B cell (primary cell): Measurements from ENCODE around the gene PI4KB. TPM values are rescaled to one million over a fixed set of nuclear protein-coding genes. Genes with fewer than 3 reads are reported as not detected.

Experiments used
- ATAC-seq: fragments of 200-7000 bp; cut with Tn5 transposase; one replicate; pipeline ENCODE4 v1.10.0; 2021; ENCODE audit warnings: low read depth, mild to moderate bottlenecking, moderate number of reproducible peaks, moderate library complexity
- CTCF ChIA-PET: fragments of 350-600 bp; sonication (Branson Sonifier 250); formaldehyde crosslinking; loops from one replicate; lab custom pipeline; 2021; ENCODE audit warnings: antibody characterized with exemption, inconsistent platforms; lab: Charles Lee
- POLR2A ChIA-PET: fragments of 350-600 bp; sonication (Branson Sonifier 250); formaldehyde crosslinking; loops from one replicate; lab custom pipeline; 2021; ENCODE audit warnings: antibody characterized with exemption; lab: Charles Lee
- DNase-seq: peaks from one replicate; pipeline ENCODE4 v3.0.0; 2013
- H2AFZ ChIP-seq: 2 replicates; pipeline ENCODE4 v1.6.1; 2012; ENCODE audit warnings: mild to moderate bottlenecking, low read depth, low read length; ENCODE audit not compliant: insufficient read depth, poor library complexity, severe bottlenecking
- H3K27ac ChIP-seq, 2 donors: 1 replicate in 1 of 2; 2 replicates in 1 of 2; pipeline ENCODE4 v1.5.1; 2012 to 2013; ENCODE audit warnings: low read length in 2 of 2, mild to moderate bottlenecking in 2 of 2, moderate library complexity in 1 of 2
- H3K27me3 ChIP-seq, 4 experiments: fragments of 200-600 bp in 1 of 4; sonication (generic) in 1 of 4; replicated peaks in 1 of 4; 1 replicate in 2 of 4; 2 replicates in 2 of 4; pipeline versions ENCODE4 v1.6.1 to v1.7.0; 2013 to 2016; ENCODE audit warnings: low read length in 3 of 4, mild to moderate bottlenecking in 2 of 4, mixed read lengths in 1 of 4, moderate library complexity in 1 of 4; ENCODE audit not compliant: insufficient read depth in 4 of 4, control insufficient read depth in 3 of 4; ENCODE audit errors: control extremely low read depth in 1 of 4
- H3K36me3 ChIP-seq, 2 experiments: replicated peaks in 1 of 2; 1 replicate in 1 of 2; 2 replicates in 1 of 2; pipeline versions ENCODE4 v1.6.1 to v1.7.1; 2013; ENCODE audit warnings: low read length in 1 of 2; ENCODE audit not compliant: insufficient read depth in 2 of 2, control insufficient read depth in 1 of 2; ENCODE audit errors: control extremely low read depth in 1 of 2, extremely low read depth in 1 of 2
- H3K4me1 ChIP-seq, 2 donors: fragments of 200-600 bp in 1 of 2; sonication (generic) in 1 of 2; 1 replicate in 1 of 2; 2 replicates in 1 of 2; pipeline versions ENCODE4 v1.5.1 to v1.6.1; 2013 to 2017; ENCODE audit warnings: low read length in 2 of 2; ENCODE audit not compliant: control insufficient read depth in 2 of 2, insufficient read depth in 2 of 2
- H3K4me2 ChIP-seq: replicated peaks from 2 replicates; pipeline ENCODE3; 2012; ENCODE audit warnings: mild to moderate bottlenecking, low read depth, low read length; ENCODE audit not compliant: poor library complexity, severe bottlenecking
- H3K4me3 ChIP-seq, 5 experiments: fragments of 200-600 bp in 1 of 5; sonication (generic) in 1 of 5; 1 replicate in 3 of 5; 2 replicates in 2 of 5; pipeline versions ENCODE4 v1.5.1 to v1.7.0; 2011 to 2016; ENCODE audit warnings: low read length in 4 of 5, mild to moderate bottlenecking in 4 of 5, low read depth in 2 of 5, control low read depth in 1 of 5, moderate library complexity in 1 of 5; ENCODE audit not compliant: insufficient read depth in 1 of 5; ENCODE audit errors: control extremely low read depth in 1 of 5, extremely low read depth in 1 of 5
- H3K79me2 ChIP-seq: fragments of 200-600 bp; sonication (generic); one replicate; pipeline ENCODE4 v1.6.0; 2016; ENCODE audit warnings: low read length; ENCODE audit not compliant: control insufficient read depth, insufficient read depth
- H3K9ac ChIP-seq: fragments of 200-600 bp; sonication (generic); 2 replicates; pipeline ENCODE4 v1.6.1; 2017; ENCODE audit warnings: mild to moderate bottlenecking, low read length, moderate library complexity
- H3K9me3 ChIP-seq, 3 donors: one replicate each; pipeline versions ENCODE4 v1.6.1 to v1.7.1; 2013; ENCODE audit warnings: low read length in 2 of 3; ENCODE audit not compliant: control insufficient read depth in 2 of 3, insufficient read depth in 1 of 3; ENCODE audit errors: control extremely low read depth in 1 of 3
- H4K20me1 ChIP-seq: 2 replicates; pipeline ENCODE4 v1.6.0; 2012; ENCODE audit warnings: mild to moderate bottlenecking, low read length; ENCODE audit not compliant: insufficient read depth, control insufficient read depth, poor library complexity, severe bottlenecking
- H3K27ac Mint-ChIP-seq: one replicate; pipeline ENCODE4 v1.8.0; 2021; ENCODE audit warnings: mixed read lengths
- H3K27me3 Mint-ChIP-seq: one replicate; pipeline ENCODE4 v1.8.0; 2021; ENCODE audit warnings: mixed read lengths
- H3K4me1 Mint-ChIP-seq: one replicate; pipeline ENCODE4 v1.8.0; 2021; ENCODE audit warnings: mixed read lengths
- H3K4me3 Mint-ChIP-seq: one replicate; pipeline ENCODE4 v1.8.0; 2021; ENCODE audit warnings: mixed read lengths
- H3K9me3 Mint-ChIP-seq: one replicate; pipeline ENCODE4 v1.8.0; 2022; ENCODE audit warnings: mixed read lengths; ENCODE audit not compliant: insufficient read depth
- EZH2 ChIP-seq: IDR thresholded peaks from 2 replicates; pipeline ENCODE4 v1.6.1; 2012; ENCODE audit warnings: borderline replicate concordance, low read depth, mild to moderate bottlenecking, moderate library complexity, low read length; ENCODE audit not compliant: insufficient read depth, poor library complexity, severe bottlenecking
- WGBS: methylation state at CpG from one replicate; pipeline ENCODE4 v1.1.5; 2013; ENCODE audit warnings: missing lambda C conversion rate; ENCODE audit not compliant: insufficient coverage; 5-methylcytosine and 5-hydroxymethylcytosine counted together
- intact Hi-C: fragments of 100-400 bp; cut with micrococcal nuclease; formaldehyde crosslinking; loops from one replicate; pipeline ENCODE4 v1.10.0; 2022
- polyA plus RNA-seq: library from polyadenylated mRNA; depleted of rRNA; stranded (reverse); fragments of >200 nt; gene quantifications from 2 replicates; pipeline ENCODE4 v1.2.3, GENCODE V29; 2012
- total RNA-seq, 2 donors: library from RNA; stranded (reverse); fragments of 120-200 nt in 1 of 2; gene quantifications; 1 replicate in 1 of 2; 2 replicates in 1 of 2; pipeline versions ENCODE4 v1.2.3 to v1.2.4, GENCODE V29; 2013 to 2022
- TF ChIP-seq, protein P1 (sequence below): fragments of 200-600 bp; IDR thresholded peaks from one replicate; pipeline ENCODE4 v1.8.0; 2022; ENCODE audit warnings: antibody characterized with exemption, mild to moderate bottlenecking

PI4KB gene
- total and polyA plus RNA-seq, 2 donors (not counting 1 experiment from before 2014, with no cell fraction given) = 110 to 138 TPM

DNA sequence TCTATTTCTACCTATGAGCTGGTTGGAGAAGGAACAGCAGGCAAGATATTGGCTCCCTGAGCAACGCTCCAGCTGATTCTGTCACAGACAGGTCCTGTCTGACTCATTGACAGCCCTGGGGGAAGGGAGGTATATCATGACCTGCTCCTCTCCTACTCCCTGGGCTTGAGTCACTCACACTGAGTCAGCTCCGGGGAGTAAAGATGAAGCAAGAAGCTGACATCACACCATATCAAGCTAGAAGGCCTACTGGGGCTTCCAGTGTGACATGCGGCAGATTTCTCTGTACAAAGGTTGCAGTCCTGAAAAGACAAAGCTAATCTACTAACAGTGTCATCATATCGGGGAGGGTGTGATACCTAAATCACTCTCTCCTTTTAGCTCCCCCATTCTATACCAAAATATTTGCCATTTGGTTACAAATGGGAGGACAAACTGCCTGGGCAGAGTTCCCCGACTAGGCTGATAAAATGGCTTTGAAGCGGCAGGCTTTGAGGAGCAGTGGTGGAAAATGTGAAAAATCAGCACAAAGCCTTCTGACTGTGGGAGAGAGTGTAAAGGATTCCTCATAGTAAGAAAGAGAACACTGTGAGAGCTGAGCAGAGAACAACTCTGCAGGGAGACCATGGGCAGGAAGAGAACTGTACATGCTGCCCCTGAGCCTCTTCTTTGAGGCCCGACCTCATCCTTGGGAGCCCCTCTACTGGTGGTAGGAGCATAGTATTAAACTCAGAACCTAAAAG lies 15.5 kb downstream of the PI4KB start:
- Mint-ChIP-seq H3K4me3 (no peak overlapping the region), H3K27ac (peak overlapping the region; percentile 75), H3K4me1 (peaks cover 18% of the 10 kb centered on the region), H3K9me3 (no peaks in the 10 kb centered on the region), H3K27me3 (no peaks in the 10 kb centered on the region)
- peak; percentile 56 for ATAC-seq
- H2AFZ ChIP-seq = no peak overlapping the region
- H3K27me3 ChIP-seq = no peaks in the 10 kb centered on the region
- no peak overlapping the region for H3K4me2 ChIP-seq
- H3K9me3 ChIP-seq = no peaks in the 10 kb centered on the region
- H3K27ac ChIP-seq = no peak overlapping the region
- no peak overlapping the region for H3K9ac ChIP-seq
- ChIA-PET CTCF (interaction anchor here (1.0 to 7.8 kb wide), 6 partner anchors 10 to 31 kb away, joined by 3 to 45 read pairs (median 4); no protein-coding TSS in a partner anchor), POLR2A (no interaction called here)
- peaks cover 52% of the 10 kb centered on the region for H4K20me1 ChIP-seq
- no peak for DNase-seq
- H3K36me3 ChIP-seq = peaks cover 0 to 92% of the 10 kb centered on the region in 2 experiments
- no peaks in the 10 kb centered on the region for H3K4me1 ChIP-seq
- no peak overlapping the region for H3K4me3 ChIP-seq
- no peak for TF ChIP-seq EZH2
- intact Hi-C loops = no loop called here
- peaks cover 67% of the 10 kb centered on the region for H3K79me2 ChIP-seq
- 100% methylated on average over 2 of the region's 7 CpGs for WGBS

DNA sequence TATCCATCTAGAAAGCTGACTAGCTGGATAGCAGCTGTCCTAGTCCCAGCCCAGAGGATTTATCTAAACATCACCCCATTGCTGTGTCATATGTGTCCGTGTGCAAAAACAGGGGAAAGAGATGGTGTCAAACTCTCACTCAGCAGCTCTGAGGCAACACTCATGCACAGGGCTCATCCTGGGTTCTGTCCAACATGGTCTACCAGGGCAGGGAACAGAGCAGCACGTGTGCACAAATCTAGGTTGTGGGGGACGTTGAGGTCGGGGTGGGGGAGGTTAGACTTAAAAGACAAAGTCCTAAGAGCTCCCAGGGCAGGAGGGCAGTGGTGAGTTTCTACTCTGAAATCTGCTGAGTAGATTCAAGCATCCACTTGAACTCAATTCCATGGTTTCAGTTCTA lies 16.2 kb downstream of the PI4KB start:
- H4K20me1 ChIP-seq = peaks cover 45% of the 10 kb centered on the region
- H3K4me2 ChIP-seq = no peak overlapping the region
- no peak overlapping the region for H3K9ac ChIP-seq
- no peaks in the 10 kb centered on the region for H3K9me3 ChIP-seq
- Mint-ChIP-seq H3K27ac (peak overlapping the region; percentile 75), H3K4me3 (no peak overlapping the region), H3K9me3 (no peaks in the 10 kb centered on the region), H3K27me3 (no peaks in the 10 kb centered on the region), H3K4me1 (peaks cover 18% of the 10 kb centered on the region)
- 96% methylated on average over 4 of the region's 4 CpGs for WGBS
- H3K36me3 ChIP-seq = peaks cover 0 to 93% of the 10 kb centered on the region in 2 experiments
- peaks cover 60% of the 10 kb centered on the region for H3K79me2 ChIP-seq
- CTCF ChIA-PET = interaction anchor here (1.0 to 7.8 kb wide), 7 partner anchors 10 to 30 kb away, joined by 3 to 45 read pairs (median 4); partner anchors contain the start of gene PI4KB
- no peaks in the 10 kb centered on the region for H3K4me1 ChIP-seq
- ATAC-seq (no peak), DNase-seq (no peak)
- H3K27ac ChIP-seq = no peak overlapping the region
- H3K27me3 ChIP-seq = no peaks in the 10 kb centered on the region
- TF ChIP-seq, protein P1, sequence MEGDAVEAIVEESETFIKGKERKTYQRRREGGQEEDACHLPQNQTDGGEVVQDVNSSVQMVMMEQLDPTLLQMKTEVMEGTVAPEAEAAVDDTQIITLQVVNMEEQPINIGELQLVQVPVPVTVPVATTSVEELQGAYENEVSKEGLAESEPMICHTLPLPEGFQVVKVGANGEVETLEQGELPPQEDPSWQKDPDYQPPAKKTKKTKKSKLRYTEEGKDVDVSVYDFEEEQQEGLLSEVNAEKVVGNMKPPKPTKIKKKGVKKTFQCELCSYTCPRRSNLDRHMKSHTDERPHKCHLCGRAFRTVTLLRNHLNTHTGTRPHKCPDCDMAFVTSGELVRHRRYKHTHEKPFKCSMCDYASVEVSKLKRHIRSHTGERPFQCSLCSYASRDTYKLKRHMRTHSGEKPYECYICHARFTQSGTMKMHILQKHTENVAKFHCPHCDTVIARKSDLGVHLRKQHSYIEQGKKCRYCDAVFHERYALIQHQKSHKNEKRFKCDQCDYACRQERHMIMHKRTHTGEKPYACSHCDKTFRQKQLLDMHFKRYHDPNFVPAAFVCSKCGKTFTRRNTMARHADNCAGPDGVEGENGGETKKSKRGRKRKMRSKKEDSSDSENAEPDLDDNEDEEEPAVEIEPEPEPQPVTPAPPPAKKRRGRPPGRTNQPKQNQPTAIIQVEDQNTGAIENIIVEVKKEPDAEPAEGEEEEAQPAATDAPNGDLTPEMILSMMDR = no peak
- no peak for TF ChIP-seq EZH2
- H3K4me3 ChIP-seq = no peak overlapping the region
- POLR2A ChIA-PET = interaction anchor here (0.9 kb wide), 1 partner anchor 10 kb away, joined by 5 read pairs; no protein-coding TSS in a partner anchor
- intact Hi-C loops = no loop called here
- H2AFZ ChIP-seq = no peak overlapping the region
